IMR-90 (cell line): ENCODE measurements around the gene TBC1D10A. TPM values are rescaled to one million over a fixed set of nuclear protein-coding genes. Genes with fewer than 3 reads are reported as not detected.

Experiments
- ATAC-seq: fragments of 200-7000 bp; cut with Tn5 transposase; 2 replicates; pipeline ENCODE4 v1.9.1; 2020; ENCODE audit warnings: low read depth, mild to moderate bottlenecking, moderate library complexity
- BruUV-seq: library from RNA; stranded (reverse); fragments of 400-500 nt; replicated peaks from 2 replicates; lab custom pipeline; 2021; lab: Mats Ljungman, UMichigan
- CTCF ChIA-PET: fragments of 300-600 bp; formaldehyde crosslinking; extraction: SDS; loops from one replicate; lab custom pipeline; 2021; ENCODE audit warnings: antibody characterized with exemption; lab: Yijun Ruan, JAX
- POLR2A ChIA-PET: fragments of 300-600 bp; sonication (Branson Sonifier 250); formaldehyde crosslinking; loops from one replicate; lab custom pipeline; 2022; ENCODE audit warnings: antibody characterized with exemption; ENCODE audit not compliant: unreplicated experiment; lab: Charles Lee
- DNase-seq: peaks from one replicate; pipeline ENCODE4 v3.0.0; 2013
- H2AFZ ChIP-seq: replicated peaks from 2 replicates; pipeline ENCODE3; 2013; ENCODE audit warnings: low read length, mild to moderate bottlenecking; ENCODE audit not compliant: poor library complexity
- H2AK5ac ChIP-seq: 2 replicates; pipeline ENCODE4 v1.6.1; 2013; ENCODE audit warnings: low read depth, low read length, inconsistent platforms
- H2AK9ac ChIP-seq: replicated peaks from 2 replicates; pipeline ENCODE3; 2013; ENCODE audit warnings: mild to moderate bottlenecking, low read depth, low read length, moderate library complexity; ENCODE audit not compliant: poor library complexity
- H2BK120ac ChIP-seq: 2 replicates; pipeline ENCODE4 v1.6.1; 2013; ENCODE audit warnings: low read depth, low read length, inconsistent platforms
- H2BK15ac ChIP-seq: 3 replicates; pipeline ENCODE4 v1.6.1; 2013; ENCODE audit warnings: low read depth, low read length, inconsistent platforms
- H2BK20ac ChIP-seq: 2 replicates; pipeline ENCODE4 v1.6.1; 2013; ENCODE audit warnings: low read depth, mild to moderate bottlenecking, inconsistent platforms, low read length, moderate library complexity
- H2BK5ac ChIP-seq: 2 replicates; pipeline ENCODE4 v1.6.1; 2013; ENCODE audit warnings: mild to moderate bottlenecking, low read depth, low read length, inconsistent platforms; ENCODE audit not compliant: poor library complexity, severe bottlenecking
- H3K14ac ChIP-seq: replicated peaks from 2 replicates; pipeline ENCODE4 v1.6.1; 2013; ENCODE audit warnings: low read depth, low read length, inconsistent platforms
- H3K18ac ChIP-seq: 2 replicates; pipeline ENCODE4 v1.6.1; 2013; ENCODE audit warnings: low read depth, low read length, control low read depth
- H3K23ac ChIP-seq: 2 replicates; pipeline ENCODE4 v1.6.1; 2013; ENCODE audit warnings: low read depth, low read length, inconsistent platforms
- H3K27ac ChIP-seq: 2 replicates; pipeline ENCODE4 v1.5.1; 2013; ENCODE audit warnings: mild to moderate bottlenecking, control low read depth, low read length; ENCODE audit not compliant: insufficient read depth
- H3K27me3 ChIP-seq: 2 replicates; pipeline ENCODE4 v1.6.1; 2013; ENCODE audit warnings: low read length; ENCODE audit not compliant: control insufficient read depth, insufficient read depth
- H3K36me3 ChIP-seq: 2 replicates; pipeline ENCODE4 v1.6.1; 2013; ENCODE audit warnings: low read length, mixed read lengths; ENCODE audit not compliant: control insufficient read depth, insufficient read depth
- H3K4ac ChIP-seq: 2 replicates; pipeline ENCODE4 v1.6.1; 2013; ENCODE audit warnings: low read depth, low read length, inconsistent platforms
- H3K4me1 ChIP-seq: 2 replicates; pipeline ENCODE4 v1.6.1; 2013; ENCODE audit warnings: low read length, mixed read lengths; ENCODE audit not compliant: control insufficient read depth, insufficient read depth
- H3K4me2 ChIP-seq: 2 replicates; pipeline ENCODE4 v1.6.1; 2013; ENCODE audit warnings: low read depth, mild to moderate bottlenecking, control low read depth, low read length, moderate library complexity
- H3K4me3 ChIP-seq: 2 replicates; pipeline ENCODE4 v1.5.1; 2013; ENCODE audit warnings: low read depth, mild to moderate bottlenecking, control low read depth, low read length, moderate library complexity; ENCODE audit not compliant: insufficient read depth
- H3K56ac ChIP-seq: 2 replicates; pipeline ENCODE4 v1.6.1; 2013; ENCODE audit warnings: low read length, inconsistent platforms; ENCODE audit not compliant: insufficient read depth; ENCODE audit errors: extremely low read depth
- H3K79me1 ChIP-seq, 2 experiments: 2 replicates each; pipeline ENCODE4 v1.6.1; 2013; ENCODE audit warnings: low read length in 2 of 2, inconsistent platforms in 1 of 2, low read depth in 1 of 2
- H3K9ac ChIP-seq: 2 replicates; pipeline ENCODE4 v1.6.1; 2013; ENCODE audit warnings: low read depth, low read length, control low read depth
- H3K9me1 ChIP-seq: 2 replicates; pipeline ENCODE4 v1.6.1; 2013; ENCODE audit warnings: low read length, inconsistent platforms; ENCODE audit not compliant: insufficient read depth
- H3K9me3 ChIP-seq: 2 replicates; pipeline ENCODE4 v1.6.1; 2013; ENCODE audit warnings: low read length; ENCODE audit not compliant: control insufficient read depth, insufficient read depth
- H4K20me1 ChIP-seq: 2 replicates; pipeline ENCODE4 v1.6.1; 2013; ENCODE audit warnings: low read length, inconsistent platforms; ENCODE audit not compliant: insufficient read depth
- H4K5ac ChIP-seq: 2 replicates; pipeline ENCODE4 v1.6.1; 2013; ENCODE audit warnings: mild to moderate bottlenecking, low read depth, low read length, control low read depth
- H4K8ac ChIP-seq, 2 experiments: 2 replicates each; pipeline ENCODE4 v1.6.1; 2013; ENCODE audit warnings: low read depth in 2 of 2, low read length in 2 of 2, control low read depth in 1 of 2, inconsistent platforms in 1 of 2
- H4K91ac ChIP-seq: 2 replicates; pipeline ENCODE4 v1.6.1; 2013; ENCODE audit warnings: low read depth, low read length, inconsistent platforms; ENCODE audit not compliant: insufficient read depth
- CEBPB ChIP-seq: IDR thresholded peaks from 2 replicates; pipeline ENCODE4 v1.6.1; 2012; ENCODE audit warnings: low read depth, low read length, improper control_type of control experiment
- ELK1 ChIP-seq: fragments of 150-350 bp; IDR thresholded peaks from 2 replicates; pipeline ENCODE4 v1.6.1; 2016; ENCODE audit warnings: low read depth, mild to moderate bottlenecking, low read length, moderate library complexity, borderline replicate concordance
- FOS ChIP-seq: fragments of 150-350 bp; IDR thresholded peaks from 2 replicates; pipeline ENCODE4 v1.6.1; 2016; ENCODE audit warnings: low read depth, low read length
- MAFK ChIP-seq: IDR thresholded peaks from 2 replicates; pipeline ENCODE4 v1.6.1; 2012; ENCODE audit warnings: low read depth, low read length, improper control_type of control experiment
- MAZ ChIP-seq: IDR thresholded peaks from 2 replicates; pipeline ENCODE4 v1.6.1; 2012; ENCODE audit warnings: low read depth, mild to moderate bottlenecking, low read length, improper control_type of control experiment, moderate library complexity, borderline replicate concordance
- MXI1 ChIP-seq: IDR thresholded peaks from 2 replicates; pipeline ENCODE4 v1.6.1; 2012; ENCODE audit warnings: low read depth, mild to moderate bottlenecking, low read length, moderate library complexity, borderline replicate concordance
- NFE2L2 ChIP-seq: fragments of 150-350 bp; IDR thresholded peaks from 2 replicates; pipeline ENCODE4 v1.6.1; 2016; ENCODE audit warnings: low read depth, mild to moderate bottlenecking, low read length
- POLR2A ChIP-seq: IDR thresholded peaks from 2 replicates; pipeline ENCODE4 v1.6.1; 2012; ENCODE audit warnings: mild to moderate bottlenecking, low read depth, low read length
- RCOR1 ChIP-seq: IDR thresholded peaks from 2 replicates; pipeline ENCODE4 v1.6.1; 2012; ENCODE audit warnings: mild to moderate bottlenecking, low read length, improper control_type of control experiment; ENCODE audit not compliant: insufficient replicate concordance
- RFX5 ChIP-seq: IDR thresholded peaks from 2 replicates; pipeline ENCODE4 v1.8.0; 2012; ENCODE audit warnings: low read depth, mild to moderate bottlenecking, low read length, moderate library complexity
- SMC3 ChIP-seq: fragments of 150-350 bp; IDR thresholded peaks from 2 replicates; pipeline ENCODE4 v1.6.1; 2016; ENCODE audit warnings: low read depth, mild to moderate bottlenecking, antibody characterized with exemption, low read length, moderate library complexity
- USF2 ChIP-seq: fragments of 150-350 bp; IDR thresholded peaks from 2 replicates; pipeline ENCODE4 v1.6.1; 2017; ENCODE audit warnings: mild to moderate bottlenecking, antibody characterized with exemption, low read length, low read depth
- WGBS, 2 experiments: methylation state at CpG; one replicate each; pipeline versions ENCODE4 v1.1.5 to v1.1.7; 2013; ENCODE audit warnings: missing lambda C conversion rate in 2 of 2; ENCODE audit not compliant: insufficient read length in 1 of 2; ENCODE audit errors: extremely low coverage in 2 of 2; 5-methylcytosine and 5-hydroxymethylcytosine counted together
- dilution Hi-C: fragments of 300-500 bp; cut with HindIII; formaldehyde crosslinking; loops from one replicate; pipeline ENCODE4 v1.14.3; 2018; ENCODE audit warnings: low sequenced_read_pairs; ENCODE audit not compliant: unreplicated experiment
- in situ Hi-C: fragments of 300-500 bp; cut with MboI; formaldehyde crosslinking; loops from 3 replicates; pipeline ENCODE4 v1.14.3; 2019; ENCODE audit warnings: low sequenced_read_pairs, inconsistent platforms, mixed read lengths
- intact Hi-C: fragments of 100-400 bp; cut with micrococcal nuclease; formaldehyde crosslinking; loops from 2 replicates; pipeline ENCODE4 v1.10.0; 2022
- polyA plus RNA-seq, 3 experiments: library from polyadenylated mRNA; depleted of rRNA; stranded (reverse); fragments of >200 nt; gene quantifications; 2 replicates each; pipeline ENCODE4 v1.2.3, GENCODE V29; 2012; ENCODE audit warnings: low replicate concordance in 1 of 3
- total RNA-seq: library from RNA; depleted of rRNA; stranded (reverse); fragments of >200 nt; gene quantifications from 2 replicates; pipeline ENCODE4 v1.2.3, GENCODE V29; 2012

TBC1D10A gene
- total and polyA plus RNA-seq, 2 of the 4 experiments (the other 2 are of a cell fraction): 16.3 to 33.1 TPM

GRCh38 chr22:30282616-30283046 is 44.1 kb downstream of the TBC1D10A start:
- no peak overlapping the region for H2BK20ac ChIP-seq
- H3K27ac ChIP-seq: no peak overlapping the region
- in situ Hi-C loops (no loop called here), dilution Hi-C loops (no loop called here), intact Hi-C loops (no loop called here)
- no peak overlapping the region for H2BK120ac ChIP-seq
- H3K79me1 ChIP-seq: 0 out of 4 replicates have a peak, but pooled peaks cover 0 to 5% of the 10 kb centered on the region in 2 experiments
- H2AK9ac ChIP-seq: no peak overlapping the region
- no peak overlapping the region for H3K4ac ChIP-seq
- CTCF ChIA-PET: no interaction called here
- DNase-seq: no peak
- TF ChIP-seq FOS (no peak), NFE2L2 (no peak), MAFK (no peak), RCOR1 (no peak), ELK1 (no peak), POLR2A (no peak), SMC3 (no peak), MXI1 (no peak), USF2 (no peak), CEBPB (no peak), RFX5 (no peak), MAZ (no peak)
- no peak overlapping the region for H4K91ac ChIP-seq
- H2AFZ ChIP-seq: no peak overlapping the region
- no peak overlapping the region for H4K5ac ChIP-seq
- WGBS, 2 experiments: no CpG with 5 or more reads among the region's 7 CpGs
- no TSS peak for BruUV-seq
- H3K9me3 ChIP-seq: no peaks in the 10 kb centered on the region
- H3K18ac ChIP-seq: no peak overlapping the region
- H2AK5ac ChIP-seq: no peak overlapping the region
- no peak overlapping the region for H3K14ac ChIP-seq
- H2BK15ac ChIP-seq: no peak overlapping the region
- no peak overlapping the region for H3K56ac ChIP-seq
- peaks cover 24% of the 10 kb centered on the region for H3K36me3 ChIP-seq
- no peak overlapping the region for H2BK5ac ChIP-seq
- ATAC-seq: no peak
- H3K9me1 ChIP-seq: peaks cover 8% of the 10 kb centered on the region
- H3K4me1 ChIP-seq: peaks cover 9% of the 10 kb centered on the region
- no peak overlapping the region for H3K4me3 ChIP-seq
- H4K20me1 ChIP-seq: peaks cover 3% of the 10 kb centered on the region; the same call in 1 of the 2 replicates
- no peak overlapping the region for H4K8ac ChIP-seq
- H3K9ac ChIP-seq: no peak overlapping the region
- POLR2A ChIA-PET: no interaction called here
- H3K4me2 ChIP-seq: no peak overlapping the region
- H3K27me3 ChIP-seq: no peaks in the 10 kb centered on the region
- H3K23ac ChIP-seq: no peak overlapping the region
